ENCODE data around the gene BOLL. TPM values are rescaled to one million over a fixed set of nuclear protein-coding genes. Genes with fewer than 3 reads are reported as not detected.
"Not testable (repeated sequence)": the region's sequence is repeated elsewhere in the genome, so short reads cannot be mapped to it uniquely, and the experiment has no call there.

BOLL gene
- total RNA-seq, 1 experiment from 2014 or later: not detected

DNA sequence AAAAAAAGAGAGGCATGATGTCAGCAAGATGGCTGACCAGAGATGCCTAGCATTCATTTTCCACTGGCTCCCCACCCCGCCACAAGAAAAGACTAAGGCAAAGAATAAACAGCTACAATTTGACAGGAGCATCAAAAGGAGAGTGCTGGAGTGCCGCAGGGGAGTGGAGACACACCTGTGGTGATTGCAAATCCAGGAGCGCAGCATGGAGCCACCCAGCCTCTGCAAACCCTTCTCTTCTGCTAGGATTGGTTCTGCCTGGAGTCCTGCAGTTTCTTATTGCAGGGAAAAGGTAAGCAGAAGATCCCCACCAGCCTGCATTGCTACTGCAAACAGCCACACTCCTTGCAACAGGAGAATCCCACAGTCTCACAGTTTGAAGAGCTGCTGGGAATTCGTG, 26.1 kb downstream of the BOLL start:
- H3K9me3 ChIP-seq (ENCODE audit: low read depth, low read length, poor library complexity, severe bottlenecking): peaks cover 4% of the 10 kb centered on the region
- BruUV-seq (replicated peaks): no TSS peak
- intact Hi-C loops (cut with micrococcal nuclease; ENCODE audit: unreplicated experiment): no loop called here
- H3K27ac ChIP-seq (ENCODE audit: low read depth, low read length, poor library complexity, severe bottlenecking): no peak overlapping the region
- TF ChIP-seq CTCF (conservative IDR thresholded peaks at IDR 0.05; ENCODE audit: low read depth, low read length) (no peak), EZH2 (IDR thresholded peaks at IDR 0.05; ENCODE audit: borderline replicate concordance, low read depth, low read length, poor library complexity, severe bottlenecking) (no peak)
- no peaks in the 10 kb centered on the region for H3K27me3 ChIP-seq (replicated peaks; ENCODE audit: insufficient read depth, low read depth, low read length, poor library complexity)
- no peak for DNase-seq (ENCODE audit: low spot score)
- H3K4me3 ChIP-seq (ENCODE audit: low read depth, low read length, poor library complexity, severe bottlenecking): no peak overlapping the region
- H3K36me3 ChIP-seq (ENCODE audit: insufficient read depth, low read length, poor library complexity, severe bottlenecking): no peaks in the 10 kb centered on the region
- no peaks in the 10 kb centered on the region for H3K4me1 ChIP-seq (ENCODE audit: insufficient read depth, low read length, poor library complexity, severe bottlenecking)
- ChIA-PET CTCF (no interaction called here), POLR2A (ENCODE audit: low non-redundant PET) (no interaction called here)

DNA sequence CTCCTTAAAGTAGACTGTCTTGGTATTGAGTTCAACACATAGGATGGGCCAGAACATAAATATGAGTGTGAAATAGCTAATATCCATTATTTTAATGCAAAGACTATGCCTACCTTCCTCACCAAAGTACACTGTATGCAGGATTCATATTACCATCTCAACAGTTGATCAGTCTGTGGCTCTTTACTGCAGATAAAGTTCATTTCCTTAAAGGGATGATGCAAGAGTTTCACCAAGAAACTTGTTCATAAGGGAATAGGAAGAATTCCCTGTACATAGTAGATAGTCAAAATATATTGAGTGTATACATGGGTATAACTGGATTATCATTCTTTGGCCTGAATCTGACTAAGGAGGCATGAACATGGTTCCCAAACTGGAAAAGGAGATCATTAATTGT, 44.9 kb downstream of the BOLL start:
- no peaks in the 10 kb centered on the region for H3K9me3 ChIP-seq (ENCODE audit: low read depth, low read length, poor library complexity, severe bottlenecking)
- DNase-seq (ENCODE audit: low spot score): no peak
- intact Hi-C loops (cut with micrococcal nuclease; ENCODE audit: unreplicated experiment): no loop called here
- no peaks in the 10 kb centered on the region for H3K36me3 ChIP-seq (ENCODE audit: insufficient read depth, low read length, poor library complexity, severe bottlenecking)
- no peak for TF ChIP-seq CTCF (conservative IDR thresholded peaks at IDR 0.05; ENCODE audit: low read depth, low read length)
- TF ChIP-seq EZH2 (IDR thresholded peaks at IDR 0.05; ENCODE audit: borderline replicate concordance, low read depth, low read length, poor library complexity, severe bottlenecking): no peak
- no peaks in the 10 kb centered on the region for H3K4me1 ChIP-seq (ENCODE audit: insufficient read depth, low read length, poor library complexity, severe bottlenecking)
- ChIA-PET POLR2A (ENCODE audit: low non-redundant PET) (no interaction called here), CTCF (no interaction called here)
- no peak overlapping the region for H3K27ac ChIP-seq (ENCODE audit: low read depth, low read length, poor library complexity, severe bottlenecking)
- no peak overlapping the region for H3K4me3 ChIP-seq (ENCODE audit: low read depth, low read length, poor library complexity, severe bottlenecking)
- BruUV-seq (replicated peaks): no TSS peak
- H3K27me3 ChIP-seq (replicated peaks; ENCODE audit: insufficient read depth, low read depth, low read length, poor library complexity): no peaks in the 10 kb centered on the region

- H3K27me3 ChIP-seq (replicated peaks; ENCODE audit: insufficient read depth, low read depth, low read length, poor library complexity); DNase-seq (ENCODE audit: low spot score); H3K27ac ChIP-seq (ENCODE audit: low read depth, low read length, poor library complexity, severe bottlenecking); H3K4me3 ChIP-seq (ENCODE audit: low read depth, low read length, poor library complexity, severe bottlenecking); H3K4me1 ChIP-seq (ENCODE audit: insufficient read depth, low read length, poor library complexity, severe bottlenecking); H3K9me3 ChIP-seq (ENCODE audit: low read depth, low read length, poor library complexity, severe bottlenecking); intact Hi-C loops (cut with micrococcal nuclease; ENCODE audit: unreplicated experiment); BruUV-seq (replicated peaks); CTCF ChIA-PET; H3K36me3 ChIP-seq (ENCODE audit: insufficient read depth, low read length, poor library complexity, severe bottlenecking); POLR2A ChIA-PET (ENCODE audit: low non-redundant PET): not testable (repeated sequence)
Measured at GRCh38 chr2:197728555-197729544, 56.3 kb downstream of the BOLL start.

DNA sequence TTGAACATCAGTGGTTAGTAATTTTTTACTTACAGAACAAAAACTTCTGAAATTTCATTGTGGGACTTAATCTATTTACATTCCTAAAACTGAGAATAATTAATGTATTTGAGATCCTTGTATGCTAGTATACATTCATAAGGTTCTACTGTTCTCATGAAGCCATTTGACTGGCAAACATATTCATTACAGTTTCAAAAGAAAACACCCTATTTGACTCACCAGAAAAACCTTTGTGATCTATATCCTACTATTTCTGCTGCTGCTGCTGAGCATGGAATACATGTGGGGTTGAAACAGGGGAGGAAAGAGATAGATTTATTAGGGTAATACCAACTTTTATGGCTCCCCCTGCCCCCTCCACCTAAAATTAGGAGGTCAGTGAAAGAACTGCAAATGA, 58.1 kb downstream of the BOLL start:
- no TSS peak for BruUV-seq (replicated peaks)
- ChIA-PET POLR2A (ENCODE audit: low non-redundant PET) (no interaction called here), CTCF (no interaction called here)
- no peak for DNase-seq (ENCODE audit: low spot score)
- TF ChIP-seq EZH2 (IDR thresholded peaks at IDR 0.05; ENCODE audit: borderline replicate concordance, low read depth, low read length, poor library complexity, severe bottlenecking) (no peak), CTCF (conservative IDR thresholded peaks at IDR 0.05; ENCODE audit: low read depth, low read length) (no peak)
- intact Hi-C loops (cut with micrococcal nuclease; ENCODE audit: unreplicated experiment): no loop called here
- Histone ChIP-seq H3K4me3 (ENCODE audit: low read depth, low read length, poor library complexity, severe bottlenecking) (no peak overlapping the region), H3K27ac (ENCODE audit: low read depth, low read length, poor library complexity, severe bottlenecking) (no peak overlapping the region), H3K36me3 (ENCODE audit: insufficient read depth, low read length, poor library complexity, severe bottlenecking) (no peaks in the 10 kb centered on the region), H3K27me3 (replicated peaks; ENCODE audit: insufficient read depth, low read depth, low read length, poor library complexity) (no peaks in the 10 kb centered on the region), H3K9me3 (ENCODE audit: low read depth, low read length, poor library complexity, severe bottlenecking) (no peaks in the 10 kb centered on the region), H3K4me1 (ENCODE audit: insufficient read depth, low read length, poor library complexity, severe bottlenecking) (no peaks in the 10 kb centered on the region)

Measured in A673 (cell line).